ENCODE data around the gene BCL11A.

- TF ChIP-seq CTCF (IDR thresholded peaks at IDR 0.05): no peak
- no peak for TF ChIP-seq POLR2A (IDR thresholded peaks at IDR 0.05)
Measured at GRCh38 chr2:60479226-60480088, 74.0 kb downstream of the BCL11A start.

Data from esophagus squamous epithelium (tissue), 4 donors.